GM12872 (cell line): ENCODE measurements around the gene STRIP2.

Source experiments
- TF ChIP-seq, protein P1 (sequence below): IDR thresholded peaks from 3 replicates; pipeline ENCODE4 v1.5.1; 2011; ENCODE audit warnings: low read depth, mild to moderate bottlenecking, low read length, moderate library complexity; ENCODE audit not compliant: insufficient read depth

Gene STRIP2

DNA sequence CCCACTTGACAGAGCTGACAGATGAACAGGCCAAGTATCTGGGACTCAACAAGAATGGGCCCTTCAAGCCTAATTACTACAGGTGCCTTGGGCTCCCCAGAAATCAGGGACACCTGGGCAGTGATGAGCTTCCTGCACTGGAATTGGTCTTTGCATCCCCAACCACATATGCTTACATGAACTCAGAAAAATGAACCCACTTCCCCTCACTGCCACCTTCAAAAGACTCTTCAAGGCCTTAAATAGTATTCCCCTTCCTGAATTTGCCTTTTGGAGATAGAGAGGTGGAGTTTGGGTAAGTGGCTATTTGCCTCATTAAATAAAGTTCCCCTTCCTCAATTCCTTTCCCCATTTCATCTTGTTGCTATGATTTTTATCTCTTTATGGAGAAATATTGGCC lies 7.8 kb upstream of the STRIP2 start:
- TF ChIP-seq, protein P1, sequence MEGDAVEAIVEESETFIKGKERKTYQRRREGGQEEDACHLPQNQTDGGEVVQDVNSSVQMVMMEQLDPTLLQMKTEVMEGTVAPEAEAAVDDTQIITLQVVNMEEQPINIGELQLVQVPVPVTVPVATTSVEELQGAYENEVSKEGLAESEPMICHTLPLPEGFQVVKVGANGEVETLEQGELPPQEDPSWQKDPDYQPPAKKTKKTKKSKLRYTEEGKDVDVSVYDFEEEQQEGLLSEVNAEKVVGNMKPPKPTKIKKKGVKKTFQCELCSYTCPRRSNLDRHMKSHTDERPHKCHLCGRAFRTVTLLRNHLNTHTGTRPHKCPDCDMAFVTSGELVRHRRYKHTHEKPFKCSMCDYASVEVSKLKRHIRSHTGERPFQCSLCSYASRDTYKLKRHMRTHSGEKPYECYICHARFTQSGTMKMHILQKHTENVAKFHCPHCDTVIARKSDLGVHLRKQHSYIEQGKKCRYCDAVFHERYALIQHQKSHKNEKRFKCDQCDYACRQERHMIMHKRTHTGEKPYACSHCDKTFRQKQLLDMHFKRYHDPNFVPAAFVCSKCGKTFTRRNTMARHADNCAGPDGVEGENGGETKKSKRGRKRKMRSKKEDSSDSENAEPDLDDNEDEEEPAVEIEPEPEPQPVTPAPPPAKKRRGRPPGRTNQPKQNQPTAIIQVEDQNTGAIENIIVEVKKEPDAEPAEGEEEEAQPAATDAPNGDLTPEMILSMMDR: no peak

- TF ChIP-seq, protein P1: no peak
Observed at GRCh38 chr7:129427526-129428045, 6.6 kb upstream of the STRIP2 start.

- TF ChIP-seq, protein P1: no peak
Observed at GRCh38 chr7:129431911-129432643, 2.2 kb upstream of the STRIP2 start.

DNA sequence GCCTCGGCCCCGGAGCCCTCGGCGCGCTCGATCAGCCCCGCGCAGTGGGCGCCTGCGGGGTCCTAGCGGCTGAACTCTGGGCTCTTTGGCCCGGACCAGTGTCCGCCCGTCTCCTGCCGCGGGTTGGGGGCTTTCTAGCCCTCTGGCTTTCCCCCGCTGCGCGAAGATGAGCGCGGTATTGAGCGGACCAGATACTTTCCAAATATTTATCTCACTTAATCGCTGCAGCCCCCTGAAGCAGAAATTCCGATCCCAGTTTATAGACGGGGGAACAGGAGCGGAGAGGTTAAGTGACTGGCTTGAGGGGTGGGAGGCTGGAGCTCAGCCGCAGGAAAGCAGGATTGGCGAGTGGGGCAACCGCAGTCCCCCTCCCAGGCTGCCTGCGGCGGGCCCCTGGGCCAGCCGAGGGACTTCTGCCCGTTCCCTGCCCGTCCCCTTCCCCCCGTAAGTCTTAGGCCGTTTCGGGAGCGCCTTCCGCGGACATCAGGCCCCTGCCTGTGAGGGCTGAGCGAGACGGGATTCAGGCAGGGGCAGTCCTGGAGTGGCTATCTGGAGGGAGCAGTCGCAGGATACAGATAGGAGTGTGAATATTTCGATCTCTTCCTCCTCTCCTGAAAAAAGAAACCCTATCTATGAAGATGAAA lies 565 bp downstream of the STRIP2 start:
- TF ChIP-seq, protein P1: no peak

DNA sequence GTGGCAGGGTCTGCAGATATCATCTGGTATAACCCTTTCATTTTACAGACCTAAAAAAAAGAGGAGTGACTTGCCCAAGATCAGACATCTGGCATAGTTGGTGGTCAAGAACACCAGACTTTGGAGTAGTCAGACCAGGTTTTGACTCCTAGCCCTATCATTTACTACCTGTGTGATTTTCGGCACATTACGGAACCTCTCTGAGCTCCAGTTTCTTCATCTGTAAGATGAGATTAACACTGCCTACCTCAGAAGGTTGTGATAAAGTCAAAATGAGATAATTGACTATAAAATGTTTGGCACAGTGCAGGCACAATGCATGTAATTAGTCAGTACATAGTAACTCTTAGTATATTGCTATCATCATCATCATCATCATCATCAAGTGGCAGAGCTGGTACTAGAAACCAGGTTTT lies 1.2 kb downstream of the STRIP2 start:
- TF ChIP-seq, protein P1: no peak

DNA sequence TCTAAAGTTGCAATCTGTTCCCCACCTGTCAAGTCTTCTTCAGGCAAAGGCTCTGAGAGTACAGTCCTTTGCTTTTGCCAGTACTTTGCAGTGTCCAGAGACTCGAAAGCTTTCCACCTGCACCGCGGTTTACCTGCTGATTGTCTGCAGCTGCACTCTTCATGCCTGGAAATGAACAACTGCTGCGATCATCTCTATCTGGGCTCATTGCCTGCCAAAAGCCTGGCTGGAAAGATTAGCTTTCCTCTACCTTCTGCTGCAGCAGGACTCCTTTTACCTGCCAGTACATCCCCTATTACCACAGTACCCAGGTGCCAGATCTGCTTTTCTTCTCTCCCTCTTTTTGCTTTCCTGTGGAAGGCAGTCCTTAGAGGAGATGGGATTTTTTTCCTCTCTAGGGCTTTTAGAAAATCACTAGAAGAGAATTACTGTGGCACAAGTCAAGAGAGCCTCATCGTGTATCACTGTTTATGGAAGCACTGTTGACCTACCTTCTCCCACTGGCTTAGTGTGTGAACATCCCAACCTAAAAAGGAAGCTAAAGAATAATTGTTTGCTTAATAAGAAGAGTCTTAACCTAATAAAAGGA lies 2.2 kb downstream of the STRIP2 start:
- TF ChIP-seq, protein P1: no peak

DNA sequence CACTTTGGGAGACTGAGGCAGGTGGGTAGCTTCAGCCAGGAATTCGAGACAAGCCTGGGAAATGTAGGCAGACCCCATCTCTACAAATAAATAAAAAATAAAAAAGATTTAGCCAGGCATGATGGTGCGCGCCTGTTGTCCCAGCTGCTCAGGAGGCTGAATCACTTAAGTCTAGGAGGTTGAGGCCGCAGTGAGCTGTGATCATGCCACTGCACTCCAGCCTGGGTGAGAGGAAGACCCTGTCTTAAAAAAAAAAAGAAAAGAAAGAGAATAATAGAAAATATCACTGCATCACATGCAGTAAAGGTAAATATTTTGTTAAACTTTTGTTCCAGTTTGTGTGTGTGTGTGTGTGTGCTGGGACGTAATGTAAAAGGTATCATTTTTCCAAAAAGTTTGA lies 3.0 kb downstream of the STRIP2 start:
- TF ChIP-seq, protein P1: no peak
